Stimulated activated CD8-positive, alpha-beta memory T cell treated with anti-CD3 and anti-CD28 coated beads, Interleukin-15, amount 100 ng/mL, for 48 hours (primary cell): ENCODE measurements around the gene ZBTB4.

Experiments
- DNase-seq, 2 donors: peaks; one replicate each; pipeline ENCODE4 v3.0.0-alpha.2; 2020; ENCODE audit warnings: low read depth in 2 of 2

The ZBTB4 gene

DNA sequence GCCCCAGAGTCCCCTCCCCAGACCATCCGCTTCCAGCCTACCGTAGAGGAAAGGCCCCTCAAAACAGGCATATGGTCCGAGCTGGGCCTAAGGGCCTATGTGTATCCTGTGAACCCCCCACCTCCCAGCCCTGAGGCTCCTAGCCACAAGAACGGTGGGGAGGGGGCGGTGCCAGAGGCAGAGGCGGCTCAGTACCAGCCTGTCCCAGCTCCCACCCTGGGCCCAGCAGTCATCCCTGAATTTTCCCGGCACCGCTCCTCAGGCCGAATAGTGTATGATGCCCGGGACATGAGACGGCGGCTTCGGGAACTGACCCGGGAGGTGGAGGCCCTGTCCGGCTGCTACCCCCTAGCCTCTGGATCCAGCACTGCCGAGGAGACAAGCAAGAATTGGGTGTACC is 58.2 kb downstream of the ZBTB4 start:
- no peak for DNase-seq

DNA sequence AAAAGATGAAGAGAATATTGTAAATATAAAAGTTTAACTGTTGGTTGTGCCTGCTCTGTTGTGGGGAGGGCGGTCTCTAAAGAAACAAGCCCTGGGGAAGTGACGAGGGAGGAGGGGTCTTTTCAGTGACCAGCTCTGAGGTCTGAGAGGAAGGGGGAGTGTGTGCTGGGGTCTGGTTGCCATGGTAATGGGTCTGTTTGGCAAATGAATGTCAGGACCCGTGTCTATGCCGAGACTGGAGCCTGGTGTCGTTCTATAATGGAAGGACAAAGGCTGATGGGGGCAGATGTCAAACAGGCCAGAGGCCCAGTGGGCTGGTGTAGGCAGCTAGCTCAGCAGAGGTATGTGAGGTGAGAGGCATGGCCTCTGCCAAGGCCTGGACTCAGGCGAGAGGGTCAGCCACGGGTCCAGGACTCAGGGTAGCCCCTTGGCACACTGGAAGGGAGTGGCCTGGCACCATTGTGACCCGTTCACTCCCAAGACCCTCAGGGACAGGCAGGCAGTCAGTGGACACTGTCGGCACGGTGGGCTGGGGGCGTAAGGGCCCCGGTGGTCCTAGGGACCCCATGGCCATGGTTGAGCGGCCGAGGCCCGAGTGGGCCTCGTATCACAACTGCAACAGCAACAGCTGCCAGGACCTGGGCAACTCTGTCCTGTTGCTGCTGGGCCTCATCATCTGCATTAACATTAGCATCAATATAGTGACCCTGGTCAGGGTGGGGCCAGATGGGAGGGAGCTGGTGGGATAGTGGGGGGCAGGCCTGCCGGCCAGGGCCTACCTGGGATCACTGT is 59.4 kb downstream of the ZBTB4 start, which contains the start of gene SPEM1:
TSS of gene SPEM1 (plus strand) at position 506 of the 792 bp plus-strand sequence. CDS start at position 567, 61 bp downstream.
- DNase-seq = no peak

DNA sequence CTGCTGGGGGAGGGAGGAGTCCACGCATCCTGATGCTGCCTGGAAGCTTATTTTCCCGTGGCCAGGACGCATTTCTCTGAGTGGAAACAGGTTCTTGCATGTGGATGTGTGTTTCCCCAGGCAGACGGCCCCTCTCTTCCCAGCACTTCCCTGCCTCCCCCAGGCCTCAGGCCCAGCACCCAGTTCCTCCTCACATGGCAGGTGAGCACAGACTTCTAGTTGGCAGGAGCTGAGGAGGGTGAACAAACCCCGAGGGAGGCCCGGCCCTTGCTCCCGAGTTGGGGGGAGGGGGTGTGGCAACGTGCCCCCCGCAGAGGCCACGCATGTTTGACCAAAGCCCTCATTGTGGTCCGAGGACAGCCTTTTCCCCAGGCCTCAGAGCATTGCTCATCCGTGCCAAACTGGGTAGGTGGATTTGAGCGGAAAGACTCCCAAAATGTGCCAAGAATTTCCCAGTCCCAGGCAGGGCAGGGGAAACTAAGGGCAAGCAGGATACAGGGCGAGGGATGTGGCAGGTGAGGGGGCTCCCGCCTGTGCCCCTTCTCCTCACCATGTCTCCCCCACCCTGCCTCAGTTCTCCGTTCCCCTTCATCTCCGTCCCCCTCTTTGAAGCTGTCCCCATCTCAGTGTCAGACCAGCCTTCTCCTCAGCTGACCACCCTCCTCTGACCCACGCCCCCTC is 60.8 kb downstream of the ZBTB4 start:
- no peak for DNase-seq

DNA sequence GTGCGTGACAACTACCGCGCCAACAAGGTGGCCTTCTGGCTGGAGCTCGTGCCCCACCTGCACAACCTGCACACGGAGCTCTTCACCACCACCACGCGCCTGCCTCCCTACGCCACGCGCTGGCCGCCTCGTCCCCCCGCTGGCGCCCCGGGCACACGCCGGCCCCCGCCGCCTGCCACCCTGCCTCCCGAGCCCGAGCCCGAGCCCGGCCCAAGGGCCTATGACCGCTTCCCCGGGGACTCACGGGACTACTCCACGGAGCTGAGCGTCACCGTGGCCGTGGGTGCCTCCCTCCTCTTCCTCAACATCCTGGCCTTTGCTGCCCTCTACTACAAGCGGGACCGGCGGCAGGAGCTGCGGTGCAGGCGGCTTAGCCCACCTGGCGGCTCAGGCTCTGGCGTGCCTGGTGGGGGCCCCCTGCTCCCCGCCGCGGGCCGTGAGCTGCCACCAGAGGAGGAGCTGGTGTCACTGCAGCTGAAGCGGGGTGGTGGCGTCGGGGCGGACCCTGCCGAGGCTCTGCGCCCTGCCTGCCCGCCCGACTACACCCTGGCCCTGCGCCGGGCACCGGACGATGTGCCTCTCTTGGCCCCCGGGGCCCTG is 62.3 kb downstream of the ZBTB4 start:
- DNase-seq = no peak

DNA sequence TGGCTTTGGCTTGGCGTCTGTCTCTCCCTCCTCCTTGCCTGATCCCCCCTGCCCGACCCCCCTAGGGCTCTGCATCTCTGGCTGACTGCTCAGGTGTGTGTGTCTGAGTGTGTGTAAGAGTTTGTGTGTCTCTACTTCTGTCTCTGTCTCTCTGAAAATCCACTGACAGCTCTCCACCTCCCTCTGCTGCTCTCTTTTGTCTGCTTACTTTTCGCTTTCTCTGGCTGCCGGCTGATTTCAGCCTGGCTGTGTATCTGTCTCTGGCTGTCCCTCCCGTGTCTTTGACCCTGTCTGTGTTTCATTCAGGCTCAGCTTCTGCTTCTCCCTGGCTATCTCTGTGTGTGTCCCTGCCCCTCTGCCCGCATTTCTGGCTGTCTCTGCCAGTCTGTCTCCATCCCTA is 63.1 kb downstream of the ZBTB4 start:
- no peak for DNase-seq

DNA sequence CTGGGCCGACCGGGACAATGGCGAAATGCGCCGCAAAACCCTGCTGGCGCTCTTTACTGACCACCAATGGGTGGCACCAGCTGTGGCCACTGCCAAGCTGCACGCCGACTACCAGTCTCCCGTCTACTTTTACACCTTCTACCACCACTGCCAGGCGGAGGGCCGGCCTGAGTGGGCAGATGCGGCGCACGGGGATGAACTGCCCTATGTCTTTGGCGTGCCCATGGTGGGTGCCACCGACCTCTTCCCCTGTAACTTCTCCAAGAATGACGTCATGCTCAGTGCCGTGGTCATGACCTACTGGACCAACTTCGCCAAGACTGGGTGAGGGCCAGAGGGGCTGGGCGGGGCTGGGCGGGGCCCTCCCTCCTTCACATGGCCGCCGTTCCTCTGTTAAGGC is 63.6 kb downstream of the ZBTB4 start:
- DNase-seq = no peak

DNA sequence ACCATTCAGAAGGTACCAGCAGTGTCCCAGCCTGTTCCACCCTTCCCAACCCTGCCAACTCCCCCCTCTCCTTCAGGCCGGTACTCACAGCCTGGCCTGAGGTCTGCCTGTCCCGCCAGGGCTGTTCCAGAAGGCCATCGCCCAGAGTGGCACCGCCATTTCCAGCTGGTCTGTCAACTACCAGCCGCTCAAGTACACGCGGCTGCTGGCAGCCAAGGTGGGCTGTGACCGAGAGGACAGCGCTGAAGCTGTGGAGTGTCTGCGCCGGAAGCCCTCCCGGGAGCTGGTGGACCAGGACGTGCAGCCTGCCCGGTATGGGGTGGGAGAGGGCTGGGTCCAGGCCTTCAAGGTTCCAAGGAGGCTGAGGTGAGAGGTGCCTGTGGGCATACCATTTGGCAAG is 64.6 kb downstream of the ZBTB4 start:
- DNase-seq = no peak

DNA sequence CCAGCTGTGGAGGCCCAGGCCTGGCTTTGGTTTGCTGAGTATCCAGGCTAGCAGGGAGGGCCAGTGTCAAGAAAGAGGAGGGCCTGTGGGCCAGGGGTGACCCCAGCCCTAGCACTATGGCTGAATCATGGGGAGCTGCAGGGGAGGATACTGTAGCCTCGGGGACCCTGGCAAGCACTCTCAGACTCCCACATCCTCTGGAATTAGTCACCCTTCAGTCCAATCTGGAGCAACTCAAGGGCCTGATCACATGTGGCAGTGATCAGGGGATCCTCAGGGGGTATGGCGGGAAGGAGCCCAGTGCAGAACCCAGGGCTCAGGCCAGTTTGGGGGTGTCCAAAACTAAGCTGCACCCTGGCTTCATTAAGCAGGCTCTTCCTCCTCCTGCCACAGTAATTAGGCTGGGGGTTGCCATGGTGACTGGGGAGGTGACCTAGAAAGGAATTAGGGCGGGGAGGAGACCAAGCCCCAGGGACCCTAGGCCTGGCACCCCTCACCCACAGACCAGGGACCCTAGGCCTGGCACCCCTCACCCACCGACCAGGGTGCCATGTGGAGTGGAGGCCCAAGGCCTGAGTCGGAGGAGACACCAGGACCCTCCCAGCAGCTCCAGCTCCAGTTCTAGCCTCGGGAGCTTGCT is 66.0 kb downstream of the ZBTB4 start:
- no peak for DNase-seq

DNA sequence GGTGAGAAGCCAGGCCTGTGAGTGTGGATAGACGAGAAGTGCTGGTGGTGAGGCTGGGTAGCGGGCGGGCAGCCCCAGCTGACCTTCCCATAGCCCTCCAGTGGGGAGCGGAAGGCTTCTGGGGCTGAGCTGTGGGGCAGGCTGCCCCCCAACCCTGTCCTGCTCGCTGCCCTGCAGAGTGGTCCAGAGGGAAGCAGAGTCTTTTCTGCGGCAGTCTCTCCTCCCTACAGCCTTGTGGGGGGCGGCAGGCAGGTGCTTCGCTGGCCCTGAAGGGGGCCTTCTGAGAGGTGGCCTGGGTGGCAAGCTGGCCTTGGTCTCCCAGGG is 68.0 kb downstream of the ZBTB4 start:
- no peak for DNase-seq

DNA sequence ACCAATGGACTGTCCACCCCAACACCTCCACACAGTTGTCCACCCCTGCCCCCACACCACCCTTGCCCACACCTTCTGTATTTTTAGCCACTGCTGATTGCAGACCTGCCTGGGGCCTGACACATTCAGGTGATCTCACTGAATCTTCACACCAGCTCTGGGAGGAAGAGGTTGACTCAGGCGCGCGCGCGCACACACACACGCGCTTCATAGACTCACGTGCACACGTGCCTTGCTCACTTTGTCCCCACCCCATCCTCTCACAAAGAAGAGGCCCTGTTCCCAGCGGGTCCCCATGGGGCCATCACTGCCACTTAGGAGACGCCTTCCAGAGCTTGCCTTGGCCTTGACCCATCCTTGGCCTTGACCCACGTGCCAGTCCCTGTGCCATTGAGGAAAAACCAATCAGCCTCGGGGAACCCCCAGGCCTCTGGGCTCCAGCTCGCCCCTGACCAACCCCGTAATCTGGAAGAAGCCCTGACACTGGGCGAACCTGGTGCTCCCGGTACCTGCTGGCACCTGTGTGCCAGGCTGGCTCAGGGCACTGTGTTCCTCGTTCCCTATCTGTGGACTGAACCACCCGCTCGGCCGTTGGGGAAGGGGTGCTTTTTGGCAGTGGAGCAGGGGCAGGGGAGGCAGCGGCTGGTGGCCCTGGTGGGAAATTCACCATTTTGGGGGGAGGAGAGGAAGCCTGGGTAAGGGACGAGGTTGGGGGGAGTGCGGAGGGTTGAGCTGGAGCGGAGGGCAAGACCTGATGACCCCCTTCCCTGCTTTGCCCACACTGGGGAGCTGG is 68.6 kb downstream of the ZBTB4 start:
- DNase-seq = no peak

DNA sequence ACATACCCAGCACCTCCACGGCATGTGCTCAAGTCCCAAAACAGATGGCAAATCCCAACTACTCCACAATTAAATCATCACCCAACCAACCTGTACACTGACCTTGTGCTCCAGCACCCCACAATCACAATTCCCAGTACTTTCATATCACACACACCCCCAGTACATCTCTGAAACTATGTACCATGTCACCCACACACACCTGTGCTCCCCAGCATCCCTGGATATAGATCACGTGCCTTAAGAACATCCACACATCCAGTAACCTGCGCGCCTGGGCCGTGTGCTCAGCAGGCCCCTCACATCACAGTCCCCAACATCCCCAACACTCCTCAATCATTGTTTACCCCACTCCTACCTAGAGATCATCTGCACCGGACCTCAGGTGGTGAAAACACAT is 69.7 kb downstream of the ZBTB4 start:
- DNase-seq = no peak
